AG10803 (cell line): ENCODE measurements around the gene MRC1.
A peak's percentile ranks its signal among the peaks of the same experiment; 100 is the strongest.

Source experiments
- DNase-seq: peaks from one replicate; pipeline ENCODE4 v3.0.0; 2010; ENCODE audit warnings: low read depth
- H3K4me3 ChIP-seq: 2 replicates; pipeline ENCODE4 v1.5.1; 2011; ENCODE audit warnings: mild to moderate bottlenecking, low read length, control low read depth
- CTCF ChIP-seq: conservative IDR thresholded peaks from 2 replicates; pipeline ENCODE4 v1.5.1; 2011; ENCODE audit warnings: mild to moderate bottlenecking, low read length, control low read depth, inconsistent platforms

Gene MRC1

GRCh38 chr10:17821893-17822292, 12.7 kb downstream of the MRC1 start:
- no peak overlapping the region for H3K4me3 ChIP-seq
- TF ChIP-seq CTCF = no peak
- no peak for DNase-seq

GRCh38 chr10:17831341-17831740, 22.2 kb downstream of the MRC1 start:
- no peak for DNase-seq
- TF ChIP-seq CTCF = no peak
- H3K4me3 ChIP-seq = no peak overlapping the region

- DNase-seq = no peak
- no peak for TF ChIP-seq CTCF
- H3K4me3 ChIP-seq = no peak overlapping the region
These were observed 22.7 kb downstream of the MRC1 start for GRCh38 chr10:17831896-17832295.

- TF ChIP-seq CTCF = no peak
- DNase-seq = no peak
These were observed 24.5 kb downstream of the MRC1 start for GRCh38 chr10:17833656-17834055.

GRCh38 chr10:17835688-17836087, 26.5 kb downstream of the MRC1 start:
- peak; percentile 31 for TF ChIP-seq CTCF
- no peak overlapping the region for H3K4me3 ChIP-seq
- peak; percentile 94 for DNase-seq

More at GRCh38 chr10:17833656-17834055, 24.5 kb downstream of the MRC1 start:
- H3K4me3 ChIP-seq = no peak overlapping the region

- TF ChIP-seq CTCF = no peak
- peak overlapping the region; percentile 40 for H3K4me3 ChIP-seq
- DNase-seq = peak; percentile 57
These were observed 27.8 kb downstream of the MRC1 start for GRCh38 chr10:17836942-17837341.

GRCh38 chr10:17838080-17838648, 29.0 kb downstream of the MRC1 start:
- no peak overlapping the region for H3K4me3 ChIP-seq
- DNase-seq = peak; percentile 42
- TF ChIP-seq CTCF = no peak
